Cardiac fibroblast (primary cell): ENCODE data around the gene PASK.

Experiments
- DNase-seq, 2 donors: peaks; one replicate each; pipeline versions ENCODE4 v3.0.0 to v3.0.0-alpha.2; 2010; ENCODE audit warnings: low read depth in 2 of 2
- H3K4me3 ChIP-seq, 2 donors: replicated peaks in 1 of 2; 1 replicate in 1 of 2; 2 replicates in 1 of 2; pipeline ENCODE4 v1.5.1; 2011; ENCODE audit warnings: low read depth in 2 of 2, low read length in 2 of 2, mild to moderate bottlenecking in 2 of 2, moderate library complexity in 1 of 2
- CTCF ChIP-seq: IDR thresholded peaks from one replicate; pipeline ENCODE4 v1.5.1; 2011; ENCODE audit warnings: low read depth, mild to moderate bottlenecking, low read length, inconsistent platforms

Gene PASK

GRCh38 chr2:241136191-241136590, 13.1 kb downstream of the PASK start:
- no peak for DNase-seq
- no peak overlapping the region for H3K4me3 ChIP-seq
- TF ChIP-seq CTCF = no peak

- TF ChIP-seq CTCF = no peak
- no peak for DNase-seq
- H3K4me3 ChIP-seq = no peak overlapping the region
Observed at GRCh38 chr2:241135737-241136136, 13.5 kb downstream of the PASK start.

- TF ChIP-seq CTCF = no peak
- no peak overlapping the region for H3K4me3 ChIP-seq
Observed at GRCh38 chr2:241134711-241135110, 14.6 kb downstream of the PASK start.

DNA sequence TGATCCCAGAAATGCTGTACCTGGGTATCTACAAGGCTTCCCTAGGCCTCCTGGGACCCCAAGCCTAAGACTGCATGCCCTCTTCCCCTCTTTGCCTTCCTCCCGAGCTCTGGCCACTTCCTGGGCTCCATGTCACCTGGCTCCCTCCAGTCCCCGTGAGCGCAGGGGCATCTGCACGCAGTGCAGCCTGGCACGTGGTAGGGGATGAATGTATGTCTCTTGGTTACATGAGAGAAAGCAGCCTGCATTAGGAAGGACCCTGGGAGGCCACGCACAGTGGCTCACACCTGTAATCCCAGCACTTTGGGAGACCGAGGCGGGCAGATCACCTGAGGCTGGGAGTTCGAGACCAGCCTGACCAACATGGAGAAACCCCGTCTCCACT, 15.8 kb downstream of the PASK start:
- no peak for DNase-seq
- no peak overlapping the region for H3K4me3 ChIP-seq
- TF ChIP-seq CTCF = no peak

More at GRCh38 chr2:241134711-241135110, 14.6 kb downstream of the PASK start:
- no peak for DNase-seq

- H3K4me3 ChIP-seq = no peak overlapping the region
- DNase-seq = no peak
Observed at GRCh38 chr2:241132538-241133435, 16.5 kb downstream of the PASK start.

DNA sequence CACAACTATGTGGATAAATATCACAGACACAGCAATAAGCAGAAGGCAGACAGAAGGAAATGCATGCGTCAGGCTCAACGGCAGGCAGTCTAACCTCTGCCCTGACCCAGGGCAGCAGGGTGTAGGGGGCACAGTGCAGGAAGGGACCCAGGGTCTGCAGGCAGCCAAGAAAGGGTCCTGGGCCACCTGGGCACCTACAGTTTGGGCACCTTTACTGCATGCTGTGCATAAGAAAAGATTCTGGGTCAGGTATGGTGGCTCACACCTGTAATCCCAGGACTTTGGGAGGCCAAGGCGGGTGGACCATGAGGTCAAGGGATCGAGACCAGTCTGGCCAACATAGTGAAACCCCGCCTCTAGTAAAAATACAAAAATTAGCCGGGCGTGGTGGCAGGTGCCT, 17.7 kb downstream of the PASK start:
- no peak overlapping the region for H3K4me3 ChIP-seq
- no peak for DNase-seq
- no peak for TF ChIP-seq CTCF

More at GRCh38 chr2:241132538-241133435, 16.5 kb downstream of the PASK start:
- no peak for TF ChIP-seq CTCF
